HG03060 (cell line): Measurements from ENCODE around the gene PHYKPL.
"Not testable (repeated sequence)": the region's sequence is repeated elsewhere in the genome, so short reads cannot be mapped to it uniquely, and the experiment has no call there.

Source experiments
- ATAC-seq: cut with Tn5 transposase; IDR thresholded peaks from one replicate; pipeline ENCODE4 v1.9.1; 2021; ENCODE audit warnings: low read depth, moderate number of reproducible peaks; ENCODE audit not compliant: unreplicated experiment

PHYKPL gene

DNA sequence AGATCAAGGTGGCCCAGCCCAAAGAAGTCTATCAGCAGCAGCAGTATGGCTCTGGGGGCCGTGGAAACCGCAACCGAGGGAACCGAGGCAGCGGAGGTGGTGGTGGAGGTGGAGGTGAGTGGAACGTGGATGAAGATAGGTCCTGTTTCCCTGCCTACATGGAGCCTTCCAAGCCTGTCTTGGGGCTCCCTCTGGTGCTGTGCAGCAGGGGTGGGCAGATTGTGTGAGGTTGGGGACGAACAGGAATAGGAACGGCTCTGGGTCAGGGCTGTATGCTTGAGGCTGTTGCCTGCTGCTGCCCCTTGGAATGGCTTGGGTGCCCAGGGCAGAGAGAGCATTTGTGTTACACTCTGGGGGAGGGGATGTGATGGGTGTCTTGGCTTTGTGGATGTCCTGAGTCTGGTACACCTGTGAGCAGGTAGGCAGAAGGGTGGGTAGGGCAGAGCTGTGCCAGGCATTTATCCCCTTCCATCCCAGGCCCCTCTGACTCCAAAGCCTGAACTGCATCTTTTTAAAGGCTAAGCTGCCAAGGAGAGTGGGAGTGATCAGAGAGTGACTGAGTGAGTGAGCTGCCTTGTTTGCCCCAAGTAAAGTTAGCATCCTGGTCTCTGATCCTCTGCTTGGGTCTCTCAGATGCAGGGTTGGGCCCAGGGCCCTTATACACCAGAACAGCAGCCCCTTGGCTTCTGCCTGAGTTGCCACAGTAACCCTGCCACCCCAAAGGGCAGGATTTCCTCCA lies 23.1 kb downstream of the PHYKPL start:
- no peak for ATAC-seq

DNA sequence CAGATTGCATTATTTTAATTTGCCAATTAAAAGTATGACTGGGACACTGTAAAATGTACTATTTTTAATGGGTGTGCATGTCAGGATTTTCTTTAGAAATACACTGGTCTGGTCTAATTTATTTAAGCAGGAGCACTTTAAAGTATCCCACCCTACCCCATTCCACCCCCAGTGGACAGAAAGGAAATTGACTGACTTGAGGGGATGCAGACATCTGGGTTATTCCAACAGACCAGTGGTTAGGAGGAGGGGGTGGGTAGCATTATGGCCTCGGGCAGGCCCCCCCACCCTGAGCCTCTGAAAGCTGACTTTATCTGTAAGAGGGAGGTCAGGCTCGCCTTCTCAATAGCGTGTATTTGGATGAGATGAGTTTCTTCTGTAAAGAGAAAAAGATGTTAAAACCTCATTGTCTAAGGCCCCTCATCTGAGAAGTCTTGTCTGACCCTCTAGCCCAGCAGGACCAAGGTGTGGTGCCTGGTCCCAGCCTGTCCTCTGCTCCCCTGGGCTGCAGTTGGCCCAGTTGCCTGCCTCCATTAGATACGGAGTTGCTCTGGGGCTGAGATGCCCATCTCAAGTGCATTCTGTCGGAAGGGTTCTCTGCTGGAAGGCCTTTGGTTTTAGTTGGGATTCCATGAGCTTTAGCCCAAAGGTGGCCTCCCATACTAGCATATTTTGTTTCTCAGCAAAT lies 23.9 kb downstream of the PHYKPL start:
- no peak for ATAC-seq

DNA sequence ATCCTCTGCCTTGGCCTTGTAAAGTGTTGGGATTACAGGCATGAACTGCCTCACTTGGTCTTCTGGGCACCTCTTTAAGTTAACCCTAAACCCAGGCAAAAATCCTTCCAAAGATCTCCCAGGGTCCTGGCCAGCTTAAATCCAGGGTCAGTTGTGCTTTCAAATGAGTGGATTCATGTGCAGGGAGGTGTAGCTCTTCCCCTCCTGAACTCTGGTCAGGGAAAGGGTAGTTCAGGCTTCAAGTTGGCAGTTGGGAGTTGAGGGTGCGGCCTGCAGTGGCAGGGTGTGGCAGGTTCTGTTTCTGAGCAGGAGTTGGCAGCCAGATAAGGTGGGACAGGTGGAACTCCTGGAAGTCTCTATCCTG lies 24.7 kb downstream of the PHYKPL start:
- ATAC-seq, result no peak

GRCh38 chr5:178207183-178207916 lies 25.3 kb downstream of the PHYKPL start:
- no peak for ATAC-seq

DNA sequence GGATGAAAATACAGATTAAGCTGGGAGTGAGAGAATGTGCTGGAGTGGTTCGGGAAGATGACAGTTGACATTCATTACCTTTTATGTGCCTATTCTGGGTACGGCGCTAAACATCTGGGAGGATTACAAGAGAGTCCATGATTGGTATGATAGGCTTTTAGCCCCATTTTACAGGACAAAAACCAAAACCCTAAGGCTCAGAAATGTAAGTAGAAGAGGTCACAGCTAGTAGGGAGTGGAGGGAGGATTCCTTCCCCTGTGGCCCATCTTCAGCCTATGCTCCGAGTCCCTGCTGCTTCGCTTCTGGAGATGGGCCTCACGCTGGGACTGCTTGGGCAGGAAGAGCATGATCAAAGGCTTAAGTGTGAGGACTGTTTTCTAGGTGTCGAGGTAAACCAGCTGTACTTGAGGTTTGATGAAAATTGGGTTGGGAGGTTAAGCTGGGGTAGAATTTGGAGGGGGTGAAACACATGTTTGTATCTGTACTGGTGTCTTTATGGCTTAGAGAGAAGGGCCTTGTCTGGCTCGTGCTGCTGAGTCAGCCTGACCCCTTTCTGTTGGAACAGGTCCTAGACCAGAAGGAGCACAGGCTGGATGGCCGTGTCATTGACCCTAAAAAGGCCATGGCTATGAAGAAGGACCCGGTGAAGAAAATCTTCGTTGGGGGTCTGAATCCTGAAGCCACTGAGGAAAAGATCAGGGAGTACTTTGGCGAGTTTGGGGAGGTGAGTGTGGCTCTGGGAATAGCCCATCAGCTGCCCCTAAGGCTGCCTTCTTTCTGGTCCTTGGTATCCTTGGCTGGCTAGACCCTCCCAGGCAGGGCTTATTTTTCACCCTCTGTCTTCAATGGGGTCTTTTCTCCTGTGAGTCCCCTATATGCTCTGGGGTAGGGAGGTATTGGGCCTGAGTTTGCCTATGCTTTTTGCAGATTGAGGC lies 26.2 kb downstream of the PHYKPL start:
- no peak for ATAC-seq

- no peak for ATAC-seq
Measured at GRCh38 chr5:178205749-178206047, 26.9 kb downstream of the PHYKPL start.

DNA sequence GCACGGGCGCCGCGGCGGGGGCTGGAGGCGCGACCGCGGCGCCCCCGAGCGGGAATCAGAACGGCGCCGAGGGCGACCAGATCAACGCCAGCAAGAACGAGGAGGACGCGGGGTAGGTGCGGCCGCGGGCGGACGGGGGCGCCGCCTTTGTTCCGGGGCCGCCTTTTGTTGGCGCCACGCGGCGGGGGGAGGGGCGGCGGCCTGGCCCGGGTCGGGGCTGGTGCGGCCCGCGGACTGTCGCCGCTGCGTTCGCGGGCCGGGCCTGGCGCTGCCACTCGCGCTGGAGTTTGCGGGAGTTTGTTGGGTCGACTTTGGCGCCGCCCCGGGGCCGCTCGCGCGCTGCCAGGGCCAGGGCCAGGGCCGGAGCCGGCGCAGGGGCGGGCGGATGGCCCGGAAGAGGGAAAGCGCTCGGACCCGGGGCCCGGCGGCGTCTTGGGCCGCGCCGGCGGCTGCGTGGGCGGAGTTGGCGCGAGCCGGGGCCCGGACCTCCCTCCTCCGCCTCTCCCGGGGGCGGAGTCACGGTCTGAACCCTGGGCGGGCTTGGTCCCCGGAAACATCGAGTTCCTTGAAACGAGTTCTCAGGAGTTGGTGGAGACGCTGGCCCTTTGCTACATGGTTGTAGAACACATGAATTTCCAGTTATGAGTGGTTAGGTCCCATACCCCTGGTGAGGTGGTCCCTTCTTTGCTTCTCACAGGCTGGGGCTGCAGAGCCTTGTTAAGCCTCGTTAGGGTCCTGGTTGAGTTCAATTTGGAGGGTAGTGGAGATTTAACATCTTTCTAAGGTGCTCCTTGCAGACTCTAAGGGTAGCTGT lies 27.5 kb downstream of the PHYKPL start:
- no peak for ATAC-seq

DNA sequence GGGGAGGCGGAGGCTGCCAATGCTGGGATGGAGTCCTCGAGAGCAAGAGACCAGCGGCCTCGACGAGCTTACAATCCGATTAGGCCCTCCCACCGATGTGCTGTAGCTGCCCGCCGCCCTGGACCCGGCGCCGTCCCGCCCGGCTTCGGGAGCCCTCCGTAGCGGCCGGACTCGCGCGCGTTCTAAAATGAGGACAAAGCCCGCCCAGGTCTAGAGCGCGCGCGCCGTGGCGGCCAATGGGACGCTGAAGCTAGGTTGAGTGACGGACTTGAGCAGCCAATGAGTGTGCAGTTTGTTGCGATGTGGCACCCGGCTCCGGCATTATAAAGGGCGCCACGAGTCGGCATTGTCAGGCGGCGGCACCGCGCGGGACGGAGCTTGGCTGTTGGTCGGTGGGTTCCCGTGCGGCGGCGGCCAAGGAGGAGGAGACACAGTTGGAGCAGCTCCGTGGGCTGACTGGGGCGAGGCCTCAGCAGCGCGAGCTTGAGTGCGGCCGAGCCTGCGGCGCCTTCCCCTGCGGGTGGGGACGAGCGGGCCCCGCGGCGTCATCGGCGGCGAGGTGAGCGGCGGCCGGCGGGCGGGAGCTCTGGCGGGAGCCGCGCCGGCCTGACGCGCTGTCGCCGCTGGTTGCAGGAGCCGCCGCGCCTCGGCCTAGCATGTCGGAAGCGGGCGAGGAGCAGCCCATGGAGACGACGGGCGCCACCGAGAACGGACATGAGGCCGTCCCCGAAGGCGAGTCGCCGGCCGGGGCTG lies 28.2 kb downstream of the PHYKPL start, which contains the start of gene HNRNPAB:
Gene HNRNPAB (plus strand): TSS at position 352 of the 753 bp plus-strand sequence. CDS start 305 bp downstream, at position 657.
- peak; percentile 81 for ATAC-seq

- ATAC-seq, result no peak
Measured at GRCh38 chr5:178203670-178204181, 28.9 kb downstream of the PHYKPL start.

DNA sequence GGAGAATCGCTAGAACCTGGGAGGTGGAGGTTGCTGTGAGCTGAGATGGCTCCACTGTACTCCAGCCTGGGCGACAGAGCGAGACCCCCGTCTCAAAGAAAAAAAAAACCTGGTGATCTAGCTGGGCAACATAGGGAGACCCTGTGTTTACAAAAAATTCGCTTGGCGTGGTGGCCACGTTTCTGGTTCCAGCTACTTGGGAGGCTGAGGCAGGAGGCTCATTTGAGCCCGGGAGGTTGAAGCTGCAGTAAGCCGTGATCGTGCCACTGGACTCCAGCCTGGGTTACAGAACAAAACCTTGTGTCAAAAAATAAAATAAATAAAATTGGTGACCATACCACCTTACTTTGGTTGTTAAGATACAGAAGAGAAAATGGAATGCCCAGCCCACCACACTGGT lies 30.1 kb downstream of the PHYKPL start:
- no peak for ATAC-seq

- ATAC-seq, result no peak
Measured at GRCh38 chr5:178201927-178202235, 30.7 kb downstream of the PHYKPL start.

GRCh38 chr5:178201221-178201926 lies 31.2 kb downstream of the PHYKPL start:
- ATAC-seq, result no peak

- no peak for ATAC-seq
Measured at GRCh38 chr5:178199581-178200434, 32.8 kb downstream of the PHYKPL start.

GRCh38 chr5:178198706-178199105 lies 33.9 kb downstream of the PHYKPL start:
- no peak for ATAC-seq

DNA sequence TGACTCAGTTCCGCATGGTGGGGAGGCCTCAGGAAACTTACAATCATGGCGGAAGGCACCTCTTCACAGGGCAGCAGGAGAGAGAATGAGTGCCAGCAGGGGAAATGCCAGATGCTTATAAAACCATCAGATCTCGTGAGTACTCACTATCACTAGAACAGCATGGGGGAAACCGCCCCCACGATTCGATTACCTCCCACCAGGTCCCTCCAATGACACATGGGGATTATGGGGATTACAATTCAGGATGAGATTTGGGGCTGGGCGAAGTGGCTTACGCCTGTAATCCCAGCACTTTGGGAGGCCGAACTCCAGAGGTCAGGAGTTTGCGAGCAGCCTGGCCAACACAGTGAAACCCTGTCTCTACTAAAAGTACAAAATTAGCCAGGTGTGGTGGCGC lies 34.5 kb downstream of the PHYKPL start:
- ATAC-seq, result not testable (repeated sequence)

DNA sequence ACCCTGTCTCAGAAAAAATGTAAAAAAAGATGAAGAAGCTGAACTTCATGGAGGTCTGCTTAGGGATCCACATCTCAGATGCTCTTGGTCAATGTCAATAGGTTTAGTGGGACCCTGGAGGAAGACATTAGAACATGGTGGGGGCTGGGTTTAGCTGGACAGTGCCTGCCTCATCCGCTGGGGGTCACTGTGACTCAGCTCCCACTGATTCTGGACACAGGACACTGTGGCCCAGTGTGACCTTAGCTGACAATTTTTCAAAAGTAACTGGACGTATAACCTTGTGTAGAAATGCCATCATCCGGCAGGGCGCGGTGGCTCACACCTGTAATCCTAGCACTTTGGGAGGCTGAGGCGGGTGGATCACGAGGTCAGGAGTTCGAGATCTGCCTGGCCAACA lies 35.6 kb downstream of the PHYKPL start:
- ATAC-seq, result no peak

DNA sequence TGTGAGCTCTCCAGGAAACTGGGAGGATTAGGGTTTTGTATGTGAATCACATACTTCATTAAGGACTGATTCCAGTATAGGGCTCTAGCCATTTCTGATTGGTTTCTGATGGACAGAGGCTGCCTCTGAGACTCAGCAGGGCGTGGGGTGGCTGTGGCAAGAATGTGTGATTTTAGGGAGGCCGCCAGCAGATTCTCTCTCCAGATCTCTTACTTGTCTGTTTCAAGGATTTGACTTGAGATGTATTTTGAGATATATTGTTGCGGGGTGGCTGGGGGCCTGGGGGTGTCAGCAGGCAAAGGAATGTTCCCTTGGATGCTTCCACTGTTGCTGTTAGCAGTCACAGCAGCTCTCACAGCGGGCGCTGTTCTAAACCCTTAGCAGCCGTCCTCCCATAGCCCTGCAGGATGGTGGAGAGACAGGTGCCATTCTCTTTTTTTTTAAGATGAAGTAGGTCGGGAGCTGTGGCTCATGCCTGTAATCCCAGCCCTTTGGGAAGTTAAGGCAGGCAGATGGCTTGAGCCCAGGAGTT lies 36.3 kb downstream of the PHYKPL start:
- ATAC-seq, result no peak
